H9 (cell line): ENCODE measurements around the gene CLCA4. TPM values are rescaled to one million over a fixed set of nuclear protein-coding genes. Genes with fewer than 3 reads are reported as not detected.

Experiments used
- DNase-seq: peaks from one replicate; pipeline ENCODE4 v3.0.0-alpha.2; 2017
- H2AFZ ChIP-seq: one replicate; pipeline ENCODE4 v1.6.1; 2013; ENCODE audit warnings: mild to moderate bottlenecking, low read length, control low read depth, moderate library complexity
- H2AK5ac ChIP-seq: 2 replicates; pipeline ENCODE4 v1.6.1; 2013; ENCODE audit warnings: low read length, control low read depth, mixed read lengths; ENCODE audit not compliant: insufficient read length
- H2BK120ac ChIP-seq: one replicate; pipeline ENCODE4 v1.6.1; 2013; ENCODE audit warnings: low read depth, mild to moderate bottlenecking, low read length, control low read depth, inconsistent platforms; ENCODE audit not compliant: poor library complexity, severe bottlenecking
- H2BK12ac ChIP-seq: 2 replicates; pipeline ENCODE4 v1.6.1; 2013; ENCODE audit warnings: low read length, control low read depth, mixed read lengths, low read depth; ENCODE audit not compliant: insufficient read length
- H2BK15ac ChIP-seq: 2 replicates; pipeline ENCODE4 v1.6.1; 2013; ENCODE audit warnings: low read depth, low read length, control low read depth
- H2BK20ac ChIP-seq: one replicate; pipeline ENCODE4 v1.6.1; 2013; ENCODE audit warnings: low read depth, mild to moderate bottlenecking, low read length, control low read depth, inconsistent platforms; ENCODE audit not compliant: poor library complexity, severe bottlenecking
- H2BK5ac ChIP-seq: 2 replicates; pipeline ENCODE4 v1.6.1; 2013; ENCODE audit warnings: low read length, control low read depth, mixed read lengths; ENCODE audit not compliant: insufficient read length
- H3K14ac ChIP-seq: 2 replicates; pipeline ENCODE4 v1.6.1; 2013; ENCODE audit warnings: low read length, control low read depth; ENCODE audit not compliant: insufficient read depth
- H3K18ac ChIP-seq: 2 replicates; pipeline ENCODE4 v1.6.1; 2013; ENCODE audit warnings: low read depth, mild to moderate bottlenecking, mixed read lengths, low read length, control low read depth; ENCODE audit not compliant: insufficient read length
- H3K23ac ChIP-seq: 2 replicates; pipeline ENCODE4 v1.6.1; 2013; ENCODE audit warnings: low read length, control low read depth, mixed read lengths, low read depth; ENCODE audit not compliant: insufficient read length
- H3K23me2 ChIP-seq: 2 replicates; pipeline ENCODE4 v1.6.1; 2013; ENCODE audit warnings: low read depth, mild to moderate bottlenecking, mixed read lengths, low read length, control low read depth; ENCODE audit not compliant: insufficient read length, poor library complexity, severe bottlenecking
- H3K27ac ChIP-seq: 2 replicates; pipeline ENCODE4 v1.5.1; 2013; ENCODE audit warnings: low read length, control low read depth, mixed read lengths, low read depth; ENCODE audit not compliant: insufficient read length
- H3K27me3 ChIP-seq: 2 replicates; pipeline ENCODE4 v1.6.1; 2013; ENCODE audit warnings: low read length, control low read depth, inconsistent platforms; ENCODE audit not compliant: insufficient read depth
- H3K4ac ChIP-seq: 2 replicates; pipeline ENCODE4 v1.6.1; 2013; ENCODE audit warnings: low read depth, mild to moderate bottlenecking, control low read depth, inconsistent platforms, low read length, moderate library complexity
- H3K4me1 ChIP-seq: 2 replicates; pipeline ENCODE4 v1.6.1; 2013; ENCODE audit warnings: low read length, control low read depth, inconsistent platforms; ENCODE audit not compliant: insufficient read depth
- H3K4me2 ChIP-seq: 2 replicates; pipeline ENCODE4 v1.6.1; 2013; ENCODE audit warnings: low read length, control low read depth, mixed read lengths; ENCODE audit not compliant: insufficient read length, insufficient read depth
- H3K56ac ChIP-seq: 2 replicates; pipeline ENCODE4 v1.6.1; 2013; ENCODE audit warnings: low read depth, mild to moderate bottlenecking, mixed read lengths, low read length, control low read depth; ENCODE audit not compliant: insufficient read length
- H3K79me1 ChIP-seq: 2 replicates; pipeline ENCODE4 v1.6.1; 2013; ENCODE audit warnings: low read depth, mild to moderate bottlenecking, moderate library complexity, low read length, control low read depth, inconsistent platforms; ENCODE audit not compliant: insufficient read depth, poor library complexity, severe bottlenecking
- H3K79me2 ChIP-seq: 2 replicates; pipeline ENCODE4 v1.6.1; 2013; ENCODE audit warnings: low read length, control low read depth, inconsistent platforms; ENCODE audit not compliant: insufficient read depth
- H3K9ac ChIP-seq: 2 replicates; pipeline ENCODE4 v1.6.1; 2013; ENCODE audit warnings: low read length, control low read depth, mixed read lengths; ENCODE audit not compliant: insufficient read length; ENCODE audit errors: extremely low read depth
- H3K9me3 ChIP-seq: one replicate; pipeline ENCODE4 v1.6.1; 2013; ENCODE audit warnings: low read depth, low read length, inconsistent platforms; ENCODE audit not compliant: control insufficient read depth
- H3T11ph ChIP-seq: one replicate; pipeline ENCODE4 v1.6.1; 2013; ENCODE audit warnings: mild to moderate bottlenecking, low read length, control low read depth, inconsistent platforms
- H4K20me1 ChIP-seq: one replicate; pipeline ENCODE4 v1.6.1; 2013; ENCODE audit not compliant: control insufficient read depth, insufficient read length, insufficient read depth
- H4K5ac ChIP-seq: 2 replicates; pipeline ENCODE4 v1.6.1; 2013; ENCODE audit warnings: low read depth, mild to moderate bottlenecking, mixed read lengths, low read length, control low read depth; ENCODE audit not compliant: insufficient read length
- H4K8ac ChIP-seq: replicated peaks from 2 replicates; pipeline ENCODE4 v1.6.1; 2013; ENCODE audit warnings: low read length, control low read depth, mixed read lengths, low read depth; ENCODE audit not compliant: insufficient read length
- H4K91ac ChIP-seq: 2 replicates; pipeline ENCODE4 v1.6.1; 2013; ENCODE audit warnings: low read depth, mild to moderate bottlenecking, moderate library complexity, mixed read lengths, low read length, control low read depth; ENCODE audit not compliant: insufficient read length
- H3K27ac Mint-ChIP-seq, 3 experiments: 2 replicates in 2 of 3; 3 replicates in 1 of 3; pipeline ENCODE4 v1.8.0; 2020 to 2021; ENCODE audit warnings: mixed read lengths in 3 of 3, mild to moderate bottlenecking in 1 of 3, moderate library complexity in 1 of 3
- H3K27me3 Mint-ChIP-seq: 2 replicates; pipeline ENCODE4 v1.8.0; 2021; ENCODE audit warnings: low read depth, mild to moderate bottlenecking, moderate library complexity, mixed read lengths
- H3K36me3 Mint-ChIP-seq, 3 experiments: 2 replicates in 2 of 3; 3 replicates in 1 of 3; pipeline ENCODE4 v1.8.0; 2020 to 2021; ENCODE audit warnings: low read depth in 3 of 3, mixed read lengths in 3 of 3; ENCODE audit not compliant: insufficient read depth in 1 of 3
- H3K4me1 Mint-ChIP-seq, 2 experiments: 2 replicates each; pipeline ENCODE4 v1.8.0; 2020; ENCODE audit warnings: mixed read lengths in 2 of 2
- H3K4me3 Mint-ChIP-seq, 2 experiments: 2 replicates in 1 of 2; 3 replicates in 1 of 2; pipeline ENCODE4 v1.8.0; 2020 to 2021; ENCODE audit warnings: mild to moderate bottlenecking in 2 of 2, mixed read lengths in 2 of 2, moderate library complexity in 1 of 2
- H3K9me3 Mint-ChIP-seq, 2 experiments: 2 replicates in 1 of 2; 3 replicates in 1 of 2; pipeline ENCODE4 v1.8.0; 2020; ENCODE audit warnings: mild to moderate bottlenecking in 2 of 2, mixed read lengths in 2 of 2, moderate library complexity in 1 of 2
- CTCF ChIP-seq: fragments of 200-600 bp; sonication (generic); conservative IDR thresholded peaks from 3 replicates; pipeline ENCODE4 v1.8.0; 2021; ENCODE audit warnings: antibody characterized with exemption, mild to moderate bottlenecking
- WGBS: extraction: QIAGEN DNeasy Blood & Tissue Kit; methylation state at CpG from one replicate; pipeline ENCODE4 v1.1.7; 2013; ENCODE audit warnings: missing lambda C conversion rate, low lambda C conversion rate, mixed read lengths; ENCODE audit not compliant: insufficient read length; ENCODE audit errors: extremely low coverage; 5-methylcytosine and 5-hydroxymethylcytosine counted together
- total RNA-seq: library from RNA; stranded (reverse); gene quantifications from 2 replicates; pipeline ENCODE4 v1.2.1, GENCODE V29; 2021

CLCA4 gene
- total RNA-seq, 1 experiment from 2014 or later: not detected

- H2AFZ ChIP-seq: no peak overlapping the region
- TF ChIP-seq CTCF: no peak
- H3K9me3 Mint-ChIP-seq: peaks cover 2 to 3% of the 10 kb centered on the region in 2 experiments; a peak in 2 of 5 replicates
- no peak overlapping the region for H4K8ac ChIP-seq
- peaks cover 0 to 1% (median 0%) of the 10 kb centered on the region in 3 experiments; a peak in 1 of 7 replicates for H3K36me3 Mint-ChIP-seq
- H3K4me1 ChIP-seq: peaks cover 2% of the 10 kb centered on the region; the same call in 1 of the 2 replicates
- peaks cover 9% of the 10 kb centered on the region for H3K23me2 ChIP-seq
- H2BK15ac ChIP-seq: no peak overlapping the region
- no peak overlapping the region for H2BK120ac ChIP-seq
- H3K27me3 Mint-ChIP-seq: no peaks in the 10 kb centered on the region
- H3K18ac ChIP-seq: no peak overlapping the region
- H3K27ac ChIP-seq: no peak overlapping the region
- H3K9ac ChIP-seq: no peak overlapping the region
- H3K23ac ChIP-seq: no peak overlapping the region
- H3K4me2 ChIP-seq: no peak overlapping the region
- H3K27me3 ChIP-seq: no peaks in the 10 kb centered on the region
- DNase-seq: no peak
- no peak overlapping the region for H3T11ph ChIP-seq
- no peak overlapping the region; a peak in 1 of 7 replicates for H3K27ac Mint-ChIP-seq
- H4K91ac ChIP-seq: no peak overlapping the region
- H3K56ac ChIP-seq: no peak overlapping the region
- no peak overlapping the region for H2BK12ac ChIP-seq
- no peak overlapping the region for H2BK20ac ChIP-seq
- no peak overlapping the region for H2BK5ac ChIP-seq
- peaks cover 23 to 38% of the 10 kb centered on the region in 2 experiments for H3K4me1 Mint-ChIP-seq
- WGBS: no CpG with 5 or more reads among the region's 2 CpGs
- no peak overlapping the region for H2AK5ac ChIP-seq
- H3K9me3 ChIP-seq: no peaks in the 10 kb centered on the region
- peaks cover 2% of the 10 kb centered on the region for H4K20me1 ChIP-seq
- H3K14ac ChIP-seq: no peak overlapping the region
- H3K79me2 ChIP-seq: no peaks in the 10 kb centered on the region
- H4K5ac ChIP-seq: no peak overlapping the region
- no peak overlapping the region for H3K4me3 Mint-ChIP-seq
- H3K4ac ChIP-seq: no peak overlapping the region
- no peaks in the 10 kb centered on the region for H3K79me1 ChIP-seq
Observed at GRCh38 chr1:86500714-86501113, 46.2 kb upstream of the CLCA4 start.
